GM12875 (cell line): ENCODE measurements around the gene ABLIM3.

Experiments
- H3K4me3 ChIP-seq: one replicate; pipeline ENCODE4 v1.5.1; 2011; ENCODE audit warnings: low read depth, low read length, control low read depth
- TF ChIP-seq, protein P1 (sequence below): IDR thresholded peaks from 2 replicates; pipeline ENCODE4 v1.5.1; 2011; ENCODE audit warnings: low read depth, mild to moderate bottlenecking, control low read depth, inconsistent platforms, low read length, moderate library complexity, borderline replicate concordance; ENCODE audit not compliant: insufficient read depth

Gene ABLIM3

DNA sequence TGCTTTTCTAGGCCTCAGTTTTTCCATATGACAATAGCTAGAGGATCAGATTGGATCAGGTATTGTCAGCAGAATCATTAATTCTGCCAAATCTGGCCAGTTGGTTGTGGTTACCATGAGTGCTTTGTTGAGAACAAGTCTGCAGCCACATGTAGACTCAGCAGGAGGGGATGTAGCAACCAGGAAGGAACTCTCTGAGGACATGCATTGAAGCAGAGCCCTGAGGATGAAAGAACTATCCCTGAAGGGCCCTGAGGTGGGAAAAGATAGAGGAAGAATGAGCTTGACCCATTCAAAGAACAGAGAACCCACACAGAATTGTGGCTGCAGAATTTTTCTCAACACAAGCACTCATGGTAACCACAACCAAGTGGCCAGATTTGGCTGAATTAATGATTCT is 70.3 kb downstream of the ABLIM3 start:
- H3K4me3 ChIP-seq, result no peak overlapping the region
- TF ChIP-seq, protein P1, sequence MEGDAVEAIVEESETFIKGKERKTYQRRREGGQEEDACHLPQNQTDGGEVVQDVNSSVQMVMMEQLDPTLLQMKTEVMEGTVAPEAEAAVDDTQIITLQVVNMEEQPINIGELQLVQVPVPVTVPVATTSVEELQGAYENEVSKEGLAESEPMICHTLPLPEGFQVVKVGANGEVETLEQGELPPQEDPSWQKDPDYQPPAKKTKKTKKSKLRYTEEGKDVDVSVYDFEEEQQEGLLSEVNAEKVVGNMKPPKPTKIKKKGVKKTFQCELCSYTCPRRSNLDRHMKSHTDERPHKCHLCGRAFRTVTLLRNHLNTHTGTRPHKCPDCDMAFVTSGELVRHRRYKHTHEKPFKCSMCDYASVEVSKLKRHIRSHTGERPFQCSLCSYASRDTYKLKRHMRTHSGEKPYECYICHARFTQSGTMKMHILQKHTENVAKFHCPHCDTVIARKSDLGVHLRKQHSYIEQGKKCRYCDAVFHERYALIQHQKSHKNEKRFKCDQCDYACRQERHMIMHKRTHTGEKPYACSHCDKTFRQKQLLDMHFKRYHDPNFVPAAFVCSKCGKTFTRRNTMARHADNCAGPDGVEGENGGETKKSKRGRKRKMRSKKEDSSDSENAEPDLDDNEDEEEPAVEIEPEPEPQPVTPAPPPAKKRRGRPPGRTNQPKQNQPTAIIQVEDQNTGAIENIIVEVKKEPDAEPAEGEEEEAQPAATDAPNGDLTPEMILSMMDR, result no peak

DNA sequence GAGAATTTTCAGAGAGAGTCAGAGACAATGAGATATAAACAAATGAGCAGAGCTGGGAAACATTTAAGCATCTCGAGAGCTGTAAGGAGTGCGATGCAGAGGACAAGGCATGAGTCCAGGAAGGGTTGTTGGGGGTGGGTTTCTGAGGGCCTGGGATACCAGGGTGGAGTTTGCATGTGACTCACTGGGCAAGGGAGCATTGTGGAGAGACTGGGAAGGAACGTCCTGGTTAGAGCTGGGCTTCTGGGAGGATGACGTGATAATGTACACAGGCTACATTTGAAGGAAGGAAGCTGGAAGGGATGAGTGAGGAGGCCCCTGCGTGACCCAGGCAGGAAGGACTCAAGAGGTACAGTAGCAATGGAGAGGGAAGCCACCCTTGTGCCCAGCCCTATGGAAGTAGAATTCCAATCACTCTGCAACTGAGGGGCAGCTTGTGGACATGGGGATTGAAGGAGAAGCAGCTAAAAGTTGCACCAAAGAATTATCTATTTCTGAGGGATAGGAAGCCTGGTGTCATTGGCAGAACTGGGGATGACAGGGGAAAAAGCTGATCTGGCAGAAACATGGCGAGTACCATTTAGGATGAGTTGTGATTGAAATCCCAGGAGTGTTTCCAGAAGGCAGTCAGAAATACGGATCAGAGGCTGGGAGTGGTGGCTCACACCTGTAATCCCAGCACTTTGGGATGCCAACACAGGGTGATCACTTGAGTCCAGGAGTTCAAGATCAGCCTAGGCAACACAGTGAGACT is 71.1 kb downstream of the ABLIM3 start:
- TF ChIP-seq, protein P1, result no peak
- H3K4me3 ChIP-seq, result no peak overlapping the region

DNA sequence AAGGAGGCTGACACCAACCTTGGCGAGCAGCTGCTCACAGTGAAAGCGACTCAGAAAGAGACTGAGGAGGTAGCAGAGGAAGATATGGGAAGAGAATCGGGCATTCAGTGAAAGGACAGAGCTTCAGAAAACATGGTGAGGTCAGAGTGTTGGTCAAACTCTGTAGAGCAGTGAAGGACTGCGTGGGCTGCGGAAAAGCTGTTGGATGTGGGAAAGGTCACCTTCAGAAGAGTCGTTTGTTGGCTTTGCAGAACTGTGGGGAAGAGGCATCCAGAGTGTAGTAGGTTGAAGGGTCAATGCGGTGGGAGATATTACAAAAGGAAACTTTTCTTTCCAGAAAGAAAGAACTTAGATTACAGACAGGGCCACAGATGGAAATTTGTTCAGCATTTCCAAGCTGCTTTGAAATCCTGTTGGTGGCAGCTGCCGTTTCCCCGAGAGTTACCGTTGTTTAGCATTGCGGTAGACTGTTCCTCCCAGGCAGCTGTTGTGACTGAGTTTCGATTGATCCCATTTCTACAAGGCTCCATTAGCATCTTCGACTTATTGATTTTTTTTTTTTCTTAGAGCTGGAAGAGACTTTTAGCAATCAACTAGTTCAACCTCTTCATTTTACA is 72.1 kb downstream of the ABLIM3 start:
- TF ChIP-seq, protein P1, result no peak
- no peak overlapping the region for H3K4me3 ChIP-seq

DNA sequence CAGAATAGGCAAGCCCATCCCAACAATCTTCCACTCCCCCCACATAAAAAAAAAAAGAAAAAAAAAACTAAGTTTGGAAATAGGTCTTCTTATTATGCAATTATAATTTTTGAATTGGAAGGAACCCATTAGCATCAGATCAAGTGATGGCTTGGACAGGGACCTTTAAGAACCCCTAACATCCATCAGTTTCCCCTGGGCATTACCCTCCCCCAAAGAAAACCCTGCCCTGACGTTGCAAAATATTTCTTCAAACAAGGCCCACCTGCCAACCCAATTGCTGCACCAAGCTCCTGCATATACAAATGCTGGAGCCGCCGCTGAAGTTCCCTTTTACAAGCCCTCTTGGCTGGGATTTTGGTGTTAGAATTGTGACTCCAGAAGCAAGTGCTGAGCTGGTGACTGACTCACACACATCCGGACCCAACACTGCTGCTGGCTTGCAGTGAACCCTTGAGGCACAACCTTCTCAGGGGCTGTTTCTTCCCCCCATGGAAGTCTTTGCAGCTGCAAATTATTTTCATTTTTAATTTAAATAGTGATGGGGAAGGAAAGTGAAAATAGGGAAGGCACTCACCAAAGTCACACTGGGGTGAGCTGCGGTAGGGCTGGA is 74.3 kb downstream of the ABLIM3 start:
- TF ChIP-seq, protein P1, result no peak
- no peak overlapping the region for H3K4me3 ChIP-seq

DNA sequence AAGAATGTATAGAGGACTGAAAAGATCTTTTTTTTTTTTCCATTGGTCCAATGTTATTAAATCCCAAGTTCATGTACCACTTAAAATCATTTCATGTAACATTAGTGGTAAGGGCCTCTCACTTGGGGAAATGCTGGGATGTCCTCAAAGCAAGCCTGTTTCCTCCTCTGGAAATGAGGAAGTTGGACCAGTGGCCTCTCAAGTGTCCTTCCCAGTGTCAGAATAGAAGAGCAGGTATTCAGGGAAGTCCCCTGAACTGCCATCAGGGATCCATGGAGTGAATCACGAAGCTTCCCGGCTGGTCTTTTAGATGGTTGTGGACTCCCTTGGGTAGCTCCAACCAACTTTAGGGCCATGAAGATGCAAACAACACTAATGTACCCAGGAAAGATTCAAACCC is 75.2 kb downstream of the ABLIM3 start:
- H3K4me3 ChIP-seq, result no peak overlapping the region
- TF ChIP-seq, protein P1, result no peak

DNA sequence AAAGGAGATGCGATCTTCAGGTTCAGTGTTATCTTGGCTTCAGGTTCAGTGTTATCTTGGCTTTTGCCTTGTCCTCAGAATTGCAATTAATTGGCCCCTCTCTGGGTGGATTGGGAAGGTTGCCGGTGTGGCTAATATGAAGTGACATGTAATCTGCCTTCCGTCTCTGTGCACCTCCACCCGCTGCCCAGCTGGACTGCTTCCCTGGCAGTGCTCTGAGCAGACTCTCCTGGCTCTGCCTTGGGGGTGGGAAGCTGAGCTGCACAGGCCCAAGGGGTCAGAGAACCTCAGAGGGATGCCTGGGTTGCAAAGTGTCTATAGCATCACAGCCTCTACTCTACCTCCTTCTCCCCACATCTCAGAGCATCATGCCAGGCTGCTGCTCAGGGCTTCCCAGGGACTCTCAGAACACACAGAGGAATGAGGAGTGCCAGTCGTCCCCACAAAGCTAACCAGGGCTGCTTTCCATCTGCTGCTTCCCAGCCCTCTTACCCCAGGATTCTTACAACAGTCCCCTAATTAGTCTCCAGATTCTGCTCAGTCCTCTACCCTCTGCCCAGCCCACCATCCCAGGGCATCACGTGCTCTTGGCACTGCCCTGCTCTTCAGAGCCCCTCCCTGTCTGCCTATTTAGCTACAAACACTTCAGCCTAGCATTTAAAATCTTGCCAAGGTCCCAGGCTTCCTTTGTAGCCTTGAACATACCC is 76.0 kb downstream of the ABLIM3 start:
- TF ChIP-seq, protein P1, result no peak
- H3K4me3 ChIP-seq, result no peak overlapping the region

DNA sequence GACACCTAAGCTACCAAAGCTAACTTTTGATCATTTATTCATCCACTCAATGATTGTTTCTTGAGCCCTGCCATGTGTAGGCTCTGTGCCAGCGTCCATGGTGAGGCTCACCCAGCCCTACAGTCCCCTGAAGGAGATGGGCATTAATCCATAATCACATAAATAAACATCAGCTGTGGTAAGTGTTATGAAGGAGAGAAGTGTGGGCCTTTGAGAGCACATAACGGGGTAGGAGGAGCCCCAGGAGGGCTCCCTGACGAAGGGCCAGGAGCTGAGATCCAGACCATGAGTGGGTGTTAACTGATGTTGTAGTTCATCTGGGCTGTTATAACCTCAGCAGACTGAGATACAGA is 76.5 kb downstream of the ABLIM3 start:
- TF ChIP-seq, protein P1, result no peak
- H3K4me3 ChIP-seq, result no peak overlapping the region
